Endometrial microvascular endothelial cells (primary cell): ENCODE data around the gene IKBKE. TPM values are rescaled to one million over a fixed set of nuclear protein-coding genes. Genes with fewer than 3 reads are reported as not detected.

Source experiments
- in situ Hi-C: cut with HindIII; loops from 2 replicates; pipeline ENCODE4 v1.10.0; 2017; ENCODE audit warnings: low sequenced_read_pairs, low pct_unique_long_range_greater_than_20kb; ENCODE audit errors: inconsistent ontology term
- total RNA-seq: library from RNA; depleted of rRNA; stranded (reverse); fragments of >200 nt; gene quantifications from one replicate; pipeline ENCODE4 v1.2.3, GENCODE V29; 2015; ENCODE audit errors: inconsistent ontology term

The IKBKE gene
- total RNA-seq, 1 donor from 2014 or later, result 4.0 TPM

- in situ Hi-C loops, result no loop called here
Observed at GRCh38 chr1:206505702-206506355, 35.6 kb downstream of the IKBKE start.

DNA sequence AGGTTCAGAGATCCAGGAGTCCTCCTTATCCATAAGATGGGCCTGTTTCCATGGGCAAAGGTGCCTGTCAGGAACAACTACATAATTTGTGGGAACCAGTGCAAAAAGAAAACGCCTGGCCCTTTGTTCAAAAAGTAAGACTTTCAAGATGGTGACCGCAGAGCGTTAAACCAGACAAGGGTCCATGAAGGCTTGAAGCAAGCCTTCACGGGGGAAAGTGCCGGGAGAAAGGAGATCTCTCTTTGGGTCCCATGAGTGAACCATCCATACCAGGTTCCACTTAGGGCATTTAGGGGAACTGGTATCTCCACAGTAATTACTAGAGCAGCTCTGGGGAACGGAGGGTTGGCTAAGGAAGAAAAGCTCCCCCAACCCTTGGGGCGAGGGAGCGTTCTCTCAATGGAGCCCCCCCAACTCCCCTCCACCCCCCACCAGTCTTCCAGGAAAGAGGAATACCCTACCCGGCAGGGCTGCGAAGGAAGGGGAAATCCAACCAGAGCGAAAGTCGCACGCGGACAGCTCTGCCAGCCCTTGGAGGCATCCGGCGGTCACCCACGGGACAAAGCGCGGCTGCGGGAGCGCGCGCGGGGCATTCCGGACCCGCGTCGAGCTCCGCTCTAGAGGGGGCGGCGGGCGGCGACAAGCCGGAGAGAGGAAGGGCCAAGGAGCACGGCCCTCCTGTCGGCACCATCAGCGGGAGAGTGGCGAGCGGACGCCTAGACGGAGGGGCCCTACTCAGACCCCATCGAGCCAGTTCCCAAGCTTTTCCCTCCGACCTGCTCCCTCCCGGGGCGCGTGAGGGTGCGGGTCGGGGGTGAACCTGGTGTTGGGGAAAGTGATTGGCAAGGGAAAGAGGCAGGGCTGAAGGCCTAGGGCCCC is 36.4 kb downstream of the IKBKE start:
- in situ Hi-C loops, result no loop called here

GRCh38 chr1:206507284-206508129 is 37.2 kb downstream of the IKBKE start, which contains the start of gene RASSF5:
Gene RASSF5 (plus strand): TSS chr1:206507531. CDS start chr1:206507603, 72 bp downstream.
- in situ Hi-C loops, result no loop called here

DNA sequence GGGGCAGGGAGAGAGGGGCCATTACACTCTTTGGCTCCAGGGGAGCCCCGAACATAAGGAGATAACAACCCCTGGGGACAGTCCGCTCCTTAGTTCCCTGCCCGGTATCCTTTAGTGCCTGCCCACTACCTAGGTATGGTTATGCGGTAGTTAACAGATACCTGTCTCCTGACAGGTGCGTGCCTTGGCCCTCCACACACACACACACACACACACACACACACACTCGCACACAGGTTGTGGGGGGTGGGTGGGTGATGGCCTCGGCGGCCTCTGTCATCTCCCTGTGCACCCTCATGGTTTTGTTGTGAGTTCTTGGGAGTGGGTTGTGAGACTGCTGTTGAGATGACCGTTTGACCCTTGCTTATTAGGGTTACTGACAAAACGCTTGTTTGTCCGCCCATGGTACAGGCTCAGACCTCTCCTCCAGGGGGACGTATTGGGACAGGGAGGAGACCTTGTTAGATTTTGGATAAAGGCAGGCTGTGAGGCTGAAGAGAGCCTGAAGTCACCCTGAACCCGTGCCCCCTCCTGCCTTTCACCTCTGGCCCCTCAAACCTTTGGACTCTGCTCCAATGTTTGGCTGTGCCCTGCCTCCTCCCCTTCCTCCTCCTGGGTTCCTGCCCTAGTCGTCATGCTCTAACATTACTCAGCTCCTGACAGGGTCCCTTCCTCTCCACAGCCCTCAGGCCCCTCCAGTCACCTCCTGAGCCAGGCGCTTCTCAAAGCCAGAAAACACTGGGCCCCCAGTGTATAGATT is 38.0 kb downstream of the IKBKE start:
- in situ Hi-C loops, result no loop called here

- in situ Hi-C loops, result no loop called here
Observed at GRCh38 chr1:206508956-206509355, 38.7 kb downstream of the IKBKE start.

- in situ Hi-C loops, result no loop called here
Observed at GRCh38 chr1:206509612-206510257, 39.5 kb downstream of the IKBKE start.

DNA sequence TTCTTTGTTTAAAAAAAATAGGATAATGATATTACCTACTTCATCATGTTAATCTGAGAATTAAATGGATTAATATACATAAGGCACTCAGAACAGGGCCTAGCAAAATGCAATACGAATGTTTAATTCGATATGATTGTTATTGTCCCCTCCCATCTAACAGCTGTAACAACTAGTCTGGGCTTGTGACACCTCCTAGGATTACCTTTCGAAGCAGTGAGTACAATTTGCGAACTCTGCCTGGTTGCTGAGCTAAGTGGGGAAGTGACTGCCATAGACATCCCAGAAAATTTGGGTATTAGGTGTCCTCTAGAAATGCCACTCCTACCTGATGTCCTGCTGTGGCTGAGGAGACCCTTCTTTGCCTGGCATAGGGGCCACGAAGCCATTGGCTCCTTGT is 40.1 kb downstream of the IKBKE start:
- in situ Hi-C loops, result no loop called here

DNA sequence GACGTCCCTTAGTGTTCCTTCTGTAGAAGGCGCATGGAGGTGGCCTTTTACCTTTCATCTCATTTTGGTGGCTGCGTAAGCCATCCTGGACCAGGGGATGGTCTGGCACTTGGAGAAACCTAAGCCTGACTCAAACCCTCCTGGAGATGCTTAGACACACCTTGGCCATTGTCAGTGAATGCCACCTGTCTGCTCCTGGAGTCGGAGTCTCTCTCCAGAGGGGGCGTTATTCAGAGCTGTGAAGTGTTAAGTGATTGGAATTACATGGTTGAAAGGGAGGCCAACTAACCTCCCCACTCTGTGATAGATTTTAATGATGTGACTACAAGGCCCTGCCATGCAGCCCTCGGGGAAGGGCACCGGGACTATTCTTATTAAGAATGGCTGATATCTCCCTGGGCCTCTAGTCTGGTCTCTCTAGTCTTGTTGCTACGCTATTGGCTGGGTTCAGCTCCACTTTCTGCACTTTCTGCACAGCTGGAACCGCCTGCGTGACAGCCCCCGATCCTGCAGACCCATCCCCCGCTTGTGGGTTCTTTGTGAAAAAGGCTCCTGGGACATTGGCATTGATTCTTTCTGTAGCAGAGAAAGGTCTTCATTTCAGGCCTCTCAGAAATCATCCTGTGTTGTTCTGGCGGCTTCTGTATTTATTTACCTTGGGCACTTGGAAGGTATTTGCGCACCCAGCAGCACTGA is 41.2 kb downstream of the IKBKE start:
- in situ Hi-C loops, result no loop called here

GRCh38 chr1:206512058-206512850 is 42.0 kb downstream of the IKBKE start:
- in situ Hi-C loops, result no loop called here

GRCh38 chr1:206512851-206513180 is 42.5 kb downstream of the IKBKE start:
- in situ Hi-C loops, result no loop called here

GRCh38 chr1:206513312-206514111 is 43.2 kb downstream of the IKBKE start:
- in situ Hi-C loops, result no loop called here

- in situ Hi-C loops, result no loop called here
Observed at GRCh38 chr1:206514813-206515387, 44.6 kb downstream of the IKBKE start.

- in situ Hi-C loops, result no loop called here
Observed at GRCh38 chr1:206516728-206516990, 46.4 kb downstream of the IKBKE start.

DNA sequence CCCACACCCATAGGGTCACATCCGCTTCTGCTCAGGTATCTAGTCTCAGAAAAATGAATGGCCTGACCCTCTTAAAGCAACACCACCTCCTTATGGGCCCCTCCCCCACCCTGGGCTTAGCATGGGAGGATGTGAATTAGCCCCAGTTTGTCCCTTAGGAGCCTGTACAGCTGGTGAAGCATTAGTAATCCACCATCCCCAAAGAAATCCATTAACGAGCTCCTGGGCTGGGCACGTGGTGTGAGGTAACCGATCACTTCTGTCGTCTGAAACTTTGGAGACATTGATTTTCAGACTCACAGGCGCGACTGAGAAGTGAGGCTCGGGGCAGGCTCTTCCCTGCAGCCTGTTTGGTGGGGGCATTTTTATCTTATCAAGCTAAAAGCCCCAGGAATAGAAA is 47.5 kb downstream of the IKBKE start:
- in situ Hi-C loops, result no loop called here

DNA sequence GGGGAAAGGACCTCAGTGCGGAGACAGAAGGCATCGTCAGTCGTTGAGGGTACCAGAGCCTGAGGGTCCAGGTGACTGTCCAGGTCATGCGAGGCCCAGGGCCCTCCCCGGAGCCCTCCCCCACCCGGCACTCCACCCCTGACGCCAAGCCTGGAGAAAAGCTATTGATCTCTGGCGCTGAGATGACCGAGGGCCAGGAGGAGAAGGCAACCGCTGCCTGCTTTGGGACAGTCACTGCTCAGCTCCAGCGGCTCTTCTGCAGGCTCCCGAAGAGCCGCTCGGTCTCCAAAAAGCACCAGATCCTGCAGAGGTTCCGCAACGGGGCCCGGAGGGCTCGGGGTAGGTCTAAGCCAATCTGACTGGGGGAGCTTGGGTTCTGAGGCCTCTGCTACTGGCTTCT is 47.9 kb downstream of the IKBKE start:
- in situ Hi-C loops, result no loop called here

DNA sequence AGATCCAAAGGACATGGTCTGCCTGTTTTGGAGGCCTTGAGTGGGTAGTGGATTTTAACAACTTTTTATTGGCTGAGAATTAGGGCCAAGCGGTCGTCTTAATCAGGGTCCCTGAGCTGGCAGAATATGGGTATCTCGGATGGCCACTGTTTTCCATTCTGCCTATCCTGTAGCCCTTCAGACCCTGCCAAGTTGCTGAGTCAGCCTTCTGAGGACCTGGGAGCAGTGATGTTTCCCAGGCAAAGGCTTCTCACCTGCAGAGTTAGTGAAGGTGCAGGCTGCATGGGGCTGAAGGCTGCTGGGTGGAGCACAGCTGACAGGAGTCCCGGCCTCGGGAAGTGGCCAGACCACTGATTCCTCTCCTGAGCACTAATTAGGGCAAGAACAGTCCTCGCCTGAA is 48.5 kb downstream of the IKBKE start:
- in situ Hi-C loops, result no loop called here
